K562 (cell line): ENCODE data around the gene DMAC2L. TPM values are rescaled to one million over a fixed set of nuclear protein-coding genes. Genes with fewer than 3 reads are reported as not detected.

ENCODE experiments used
- ATAC-seq: fragments of 200-7000 bp; cut with Tn5 transposase; 3 replicates; pipeline ENCODE4 v1.9.1; 2020; ENCODE audit warnings: moderate library complexity
- BruUV-seq: library from RNA; stranded (reverse); fragments of 400-500 nt; replicated peaks from 2 replicates; lab custom pipeline; 2021; lab: Mats Ljungman, UMichigan
- CTCF ChIA-PET: fragments of 300-600 bp; formaldehyde crosslinking; extraction: SDS; loops from one replicate; lab custom pipeline; 2021; ENCODE audit warnings: low intra/inter-chr PET ratio; lab: Yijun Ruan, JAX
- POLR2A ChIA-PET: fragments of 300-600, 350-650 bp; sonication (Branson Sonifier 250); formaldehyde crosslinking; extraction: SDS; loops from one replicate; lab custom pipeline; 2021; ENCODE audit warnings: antibody characterized with exemption, inconsistent platforms; lab: Yijun Ruan, JAX
- DNase-seq, 4 experiments: peaks; one replicate each; pipeline versions ENCODE4 v3.0.0 to v3.0.0-alpha.2; 2011 to 2018; ENCODE audit warnings: low spot score in 3 of 4, mixed read lengths in 3 of 4; ENCODE audit errors: extremely low read depth in 1 of 4
- FAIRE-seq: peaks from 2 replicates; lab custom pipeline; 2011; peaks lifted over from hg19 to GRCh38; lab: Jason Lieb, UNC
- H2AFZ ChIP-seq: 2 replicates; pipeline ENCODE4 v1.6.0; 2011; ENCODE audit warnings: low read depth, low read length, control low read depth, inconsistent platforms
- H3K27ac ChIP-seq: fragments of 200-600 bp; 3 replicates; pipeline ENCODE4 v1.8.0; 2011; ENCODE audit warnings: low read depth, mild to moderate bottlenecking, control low read depth, inconsistent platforms, low read length, moderate library complexity, mixed read lengths; ENCODE audit errors: extremely low read depth
- H3K27me3 ChIP-seq, 2 experiments: fragments of 300-600 bp in 1 of 2; 2 replicates in 1 of 2; 3 replicates in 1 of 2; pipeline versions ENCODE4 v1.6.0 to v1.8.0; 2011; ENCODE audit warnings: inconsistent platforms in 2 of 2, low read length in 2 of 2, mild to moderate bottlenecking in 1 of 2, mixed read lengths in 1 of 2, moderate library complexity in 1 of 2; ENCODE audit not compliant: control insufficient read depth in 2 of 2, insufficient read depth in 2 of 2
- H3K36me3 ChIP-seq: fragments of 300-600 bp; 3 replicates; pipeline ENCODE4 v1.8.0; 2011; ENCODE audit warnings: mild to moderate bottlenecking, low read length, inconsistent platforms; ENCODE audit not compliant: control insufficient read depth, insufficient read depth
- H3K4me1 ChIP-seq, 2 experiments: fragments of 200-600 bp in 1 of 2; replicated peaks in 1 of 2; 2 replicates in 1 of 2; 3 replicates in 1 of 2; pipeline versions ENCODE4 v1.5.1 to v1.8.0; 2011; ENCODE audit warnings: inconsistent platforms in 2 of 2, low read length in 2 of 2, mild to moderate bottlenecking in 1 of 2, mixed read lengths in 1 of 2, moderate library complexity in 1 of 2; ENCODE audit not compliant: control insufficient read depth in 2 of 2, insufficient read depth in 2 of 2
- H3K4me2 ChIP-seq: 2 replicates; pipeline ENCODE4 v1.6.1; 2011; ENCODE audit warnings: low read length, control low read depth, inconsistent platforms, mixed read lengths; ENCODE audit not compliant: insufficient read depth
- H3K4me3 ChIP-seq: fragments of 200-600 bp; sonication (generic), shearing (Covaris generic); 2 replicates; pipeline ENCODE4 v1.5.1; 2016; ENCODE audit warnings: control low read depth, inconsistent platforms
- H3K79me2 ChIP-seq: fragments of 200-600 bp; 3 replicates; pipeline ENCODE4 v1.8.0; 2011; ENCODE audit warnings: low read length, inconsistent platforms; ENCODE audit not compliant: control insufficient read depth, insufficient read depth
- H3K9ac ChIP-seq, 2 experiments: 2 replicates each; pipeline versions ENCODE4 v1.6.0 to v1.6.1; 2011; ENCODE audit warnings: low read depth in 2 of 2, low read length in 2 of 2, control low read depth in 1 of 2, inconsistent platforms in 1 of 2, mild to moderate bottlenecking in 1 of 2, mixed read lengths in 1 of 2; ENCODE audit not compliant: insufficient read depth in 1 of 2
- H3K9me1 ChIP-seq: one replicate; pipeline ENCODE4 v1.6.0; 2011; ENCODE audit warnings: inconsistent platforms, mild to moderate bottlenecking, low read length, moderate library complexity; ENCODE audit not compliant: control insufficient read depth, insufficient read depth
- H3K9me3 ChIP-seq: replicated peaks from 2 replicates; pipeline ENCODE4 v1.5.1; 2011; ENCODE audit warnings: low read depth, low read length, inconsistent platforms; ENCODE audit not compliant: control insufficient read depth, insufficient read depth
- H4K20me1 ChIP-seq: replicated peaks from 2 replicates; pipeline ENCODE4 v1.6.1; 2011; ENCODE audit warnings: low read length, inconsistent platforms, mixed read lengths; ENCODE audit not compliant: control insufficient read depth, insufficient read depth
- BMI1 ChIP-seq: fragments of 150-350 bp; IDR thresholded peaks from 2 replicates; pipeline ENCODE4 v1.6.1; 2014; ENCODE audit warnings: low read length
- CREB5 ChIP-seq: fragments of 250-450 bp; sonication (Bioruptor Pico); IDR thresholded peaks from 2 replicates; pipeline ENCODE4 v1.5.0; 2020; ENCODE audit warnings: mild to moderate bottlenecking
- ETS2 ChIP-seq: IDR thresholded peaks from 2 replicates; pipeline ENCODE4 v1.6.1; 2016; ENCODE audit warnings: borderline replicate concordance, missing genetic modification characterization, mild to moderate bottlenecking, moderate library complexity, missing compliant biosample characterization; ENCODE audit not compliant: poor library complexity, severe bottlenecking
- GATAD2B ChIP-seq: fragments of 450-650 bp; IDR thresholded peaks from 2 replicates; pipeline ENCODE4 v1.6.1; 2017; ENCODE audit warnings: mild to moderate bottlenecking, borderline replicate concordance
- KDM5B ChIP-seq: fragments of 200-600 bp; sonication (generic); IDR thresholded peaks from 2 replicates; pipeline ENCODE4 v1.6.1; 2012; ENCODE audit warnings: low read depth, mild to moderate bottlenecking, moderate library complexity, low read length, control low read depth, inconsistent platforms; ENCODE audit not compliant: insufficient replicate concordance
- MEIS2 ChIP-seq: fragments of 450-650 bp; IDR thresholded peaks from 2 replicates; pipeline ENCODE4 v1.6.1; 2014; ENCODE audit warnings: mild to moderate bottlenecking; ENCODE audit not compliant: partially characterized antibody
- NR2C2 ChIP-seq, 2 experiments: fragments of 200-800 bp in 1 of 2; sonication (Bioruptor generic) in 1 of 2; sonication (generic) in 1 of 2; formaldehyde crosslinking in 1 of 2; IDR thresholded peaks; 2 replicates each; pipeline versions ENCODE4 v1.6.1 to v1.8.0; 2016 to 2022; ENCODE audit warnings: mild to moderate bottlenecking in 1 of 2, missing compliant biosample characterization in 1 of 2, missing genetic modification characterization in 1 of 2, missing genetic modification reagents in 1 of 2
- POLR2AphosphoS5 ChIP-seq: IDR thresholded peaks from 2 replicates; pipeline ENCODE4 v1.6.1; 2011; ENCODE audit warnings: mild to moderate bottlenecking, low read depth, low read length, moderate library complexity; ENCODE audit not compliant: control insufficient read depth, insufficient read depth
- TFAM ChIP-seq: fragments of 250-450 bp; sonication (Bioruptor Pico); conservative IDR thresholded peaks from 2 replicates; pipeline ENCODE4 v1.5.0; 2021; ENCODE audit warnings: mild to moderate bottlenecking, moderate library complexity
- TGIF2 ChIP-seq: sonication (generic); formaldehyde crosslinking; IDR thresholded peaks from 2 replicates; pipeline ENCODE4 v1.8.1; 2022; ENCODE audit warnings: mild to moderate bottlenecking, missing genetic modification reagents, moderate library complexity
- ZBTB17 ChIP-seq: fragments of 450-650 bp; formaldehyde crosslinking; IDR thresholded peaks from 2 replicates; pipeline ENCODE4 v1.4.0; 2020; ENCODE audit warnings: mild to moderate bottlenecking
- ZNF583 ChIP-seq: fragments of 250-450 bp; sonication (Bioruptor Pico); IDR thresholded peaks from 2 replicates; pipeline ENCODE4 v1.4.0; 2020
- ZNF764 ChIP-seq: fragments of 250-450 bp; sonication (Bioruptor Pico); IDR thresholded peaks from 2 replicates; pipeline ENCODE4 v1.4.0; 2020; ENCODE audit warnings: low read depth, mild to moderate bottlenecking, moderate library complexity
- WGBS: fragments of 100-300 bp; shearing (Covaris generic); methylation state at CpG from one replicate; pipeline ENCODE4 v1.1.6; 2016; ENCODE audit warnings: low coverage, mixed read lengths; ENCODE audit not compliant: insufficient coverage; ENCODE audit errors: missing lambda C conversion rate; 5-methylcytosine and 5-hydroxymethylcytosine counted together
- in situ Hi-C: fragments of 300-500 bp; cut with MboI; formaldehyde crosslinking; loops from 4 replicates; pipeline ENCODE4 v1.15.0; 2018; ENCODE audit warnings: inconsistent platforms, mixed read lengths
- intact Hi-C: fragments of 100-400 bp; cut with micrococcal nuclease; formaldehyde crosslinking; loops from 2 replicates; pipeline ENCODE4 v1.14.2; 2022
- polyA plus RNA-seq, 8 experiments: library from polyadenylated mRNA; depleted of rRNA in 4 of 8; stranded (reverse) in 5 of 8; unstranded in 3 of 8; fragments of >200 nt; fragmentation: Nextera tagmentation in 2 of 8; fragmentation: Illumina TruSeq in 1 of 8; extraction: Ambion mirVana in 2 of 8; extraction: Trizol in 1 of 8; gene quantifications; 2 replicates each; pipeline versions ENCODE4 v1.2.1 to v1.2.3, GENCODE V29; 2011 to 2014; ENCODE audit warnings: inconsistent platforms in 1 of 8, missing spikeins in 1 of 8
- total RNA-seq, 7 experiments: library from RNA; depleted of rRNA in 6 of 7; stranded (reverse); fragments of >200 nt in 6 of 7; fragmentation: Illumina TruSeq in 2 of 7; extraction: Trizol in 2 of 7; gene quantifications; 2 replicates each; pipeline versions ENCODE4 v1.2.1 to v1.2.3, GENCODE V29; 2011 to 2021; ENCODE audit warnings: low replicate concordance in 1 of 7
- TF ChIP-seq, protein P1 (sequence below): fragments of 250-450 bp; sonication (Bioruptor Pico); IDR thresholded peaks from 2 replicates; pipeline ENCODE4 v1.9.0; 2021; ENCODE audit warnings: mild to moderate bottlenecking
- TF ChIP-seq, protein P2 (sequence below): fragments of 250-450 bp; sonication (Bioruptor Pico); IDR thresholded peaks from 2 replicates; pipeline ENCODE4 v1.4.0; 2020

DMAC2L gene
- total and polyA plus RNA-seq, 9 of the 15 experiments (the other 6 are each of a cell fraction or from before 2014, with no cell fraction given), result 4.0 to 37.2 (median 9.3) TPM

- CTCF ChIA-PET, result no interaction called here
- TF ChIP-seq MEIS2, result no peak
- TF ChIP-seq ZBTB17, result no peak
- no peak for TF ChIP-seq ZNF583
- TF ChIP-seq CREB5, result no peak
- no peak for TF ChIP-seq POLR2AphosphoS5
- no peak for TF ChIP-seq TGIF2 (CRISPR knock-in tag)
- TF ChIP-seq, protein P1, sequence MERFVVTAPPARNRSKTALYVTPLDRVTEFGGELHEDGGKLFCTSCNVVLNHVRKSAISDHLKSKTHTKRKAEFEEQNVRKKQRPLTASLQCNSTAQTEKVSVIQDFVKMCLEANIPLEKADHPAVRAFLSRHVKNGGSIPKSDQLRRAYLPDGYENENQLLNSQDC (CRISPR knock-in tag), result no peak
- TF ChIP-seq NR2C2 (CRISPR knock-in tag; IDR thresholded peaks at IDR 0.05), result no peak
- TF ChIP-seq NR2C2 (tag; IDR thresholded peaks at IDR 0.05), result no peak
- TF ChIP-seq KDM5B, result no peak
- no peak for TF ChIP-seq ETS2 (tag)
- TF ChIP-seq GATAD2B, result no peak
- TF ChIP-seq, protein P2, sequence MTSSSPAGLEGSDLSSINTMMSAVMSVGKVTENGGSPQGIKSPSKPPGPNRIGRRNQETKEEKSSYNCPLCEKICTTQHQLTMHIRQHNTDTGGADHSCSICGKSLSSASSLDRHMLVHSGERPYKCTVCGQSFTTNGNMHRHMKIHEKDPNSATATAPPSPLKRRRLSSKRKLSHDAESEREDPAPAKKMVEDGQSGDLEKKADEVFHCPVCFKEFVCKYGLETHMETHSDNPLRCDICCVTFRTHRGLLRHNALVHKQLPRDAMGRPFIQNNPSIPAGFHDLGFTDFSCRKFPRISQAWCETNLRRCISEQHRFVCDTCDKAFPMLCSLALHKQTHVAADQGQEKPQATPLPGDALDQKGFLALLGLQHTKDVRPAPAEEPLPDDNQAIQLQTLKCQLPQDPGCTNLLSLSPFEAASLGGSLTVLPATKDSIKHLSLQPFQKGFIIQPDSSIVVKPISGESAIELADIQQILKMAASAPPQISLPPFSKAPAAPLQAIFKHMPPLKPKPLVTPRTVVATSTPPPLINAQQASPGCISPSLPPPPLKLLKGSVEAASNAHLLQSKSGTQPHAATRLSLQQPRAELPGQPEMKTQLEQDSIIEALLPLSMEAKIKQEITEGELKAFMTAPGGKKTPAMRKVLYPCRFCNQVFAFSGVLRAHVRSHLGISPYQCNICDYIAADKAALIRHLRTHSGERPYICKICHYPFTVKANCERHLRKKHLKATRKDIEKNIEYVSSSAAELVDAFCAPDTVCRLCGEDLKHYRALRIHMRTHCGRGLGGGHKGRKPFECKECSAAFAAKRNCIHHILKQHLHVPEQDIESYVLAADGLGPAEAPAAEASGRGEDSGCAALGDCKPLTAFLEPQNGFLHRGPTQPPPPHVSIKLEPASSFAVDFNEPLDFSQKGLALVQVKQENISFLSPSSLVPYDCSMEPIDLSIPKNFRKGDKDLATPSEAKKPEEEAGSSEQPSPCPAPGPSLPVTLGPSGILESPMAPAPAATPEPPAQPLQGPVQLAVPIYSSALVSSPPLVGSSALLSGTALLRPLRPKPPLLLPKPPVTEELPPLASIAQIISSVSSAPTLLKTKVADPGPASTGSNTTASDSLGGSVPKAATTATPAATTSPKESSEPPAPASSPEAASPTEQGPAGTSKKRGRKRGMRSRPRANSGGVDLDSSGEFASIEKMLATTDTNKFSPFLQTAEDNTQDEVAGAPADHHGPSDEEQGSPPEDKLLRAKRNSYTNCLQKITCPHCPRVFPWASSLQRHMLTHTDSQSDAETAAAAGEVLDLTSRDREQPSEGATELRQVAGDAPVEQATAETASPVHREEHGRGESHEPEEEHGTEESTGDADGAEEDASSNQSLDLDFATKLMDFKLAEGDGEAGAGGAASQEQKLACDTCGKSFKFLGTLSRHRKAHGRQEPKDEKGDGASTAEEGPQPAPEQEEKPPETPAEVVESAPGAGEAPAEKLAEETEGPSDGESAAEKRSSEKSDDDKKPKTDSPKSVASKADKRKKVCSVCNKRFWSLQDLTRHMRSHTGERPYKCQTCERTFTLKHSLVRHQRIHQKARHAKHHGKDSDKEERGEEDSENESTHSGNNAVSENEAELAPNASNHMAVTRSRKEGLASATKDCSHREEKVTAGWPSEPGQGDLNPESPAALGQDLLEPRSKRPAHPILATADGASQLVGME (CRISPR knock-in tag), result no peak
- TF ChIP-seq BMI1, result no peak
- no peak for TF ChIP-seq ZNF764 (CRISPR knock-in tag)
- TF ChIP-seq TFAM, result no peak
Observed at GRCh38 chr14:50354527-50354926, 42.4 kb downstream of the DMAC2L start.

More at GRCh38 chr14:50354527-50354926, 42.4 kb downstream of the DMAC2L start:
- Histone ChIP-seq H3K9me3 (no peaks in the 10 kb centered on the region), H4K20me1 (no peaks in the 10 kb centered on the region), H3K9ac (no peak overlapping the region), H3K4me1 (no peaks in the 10 kb centered on the region; a peak in 2 of 5 replicates), H3K9me1 (no peaks in the 10 kb centered on the region), H3K4me3 (no peak overlapping the region), H3K27me3 (no peaks in the 10 kb centered on the region), H3K36me3 (no peaks in the 10 kb centered on the region), H3K4me2 (no peak overlapping the region), H3K79me2 (no peaks in the 10 kb centered on the region), H3K27ac (no peak overlapping the region), H2AFZ (no peak overlapping the region)
- in situ Hi-C loops, result no loop called here
- FAIRE-seq (no peak), ATAC-seq (no peak), DNase-seq (no peak)
- intact Hi-C loops, result no loop called here
- 0% methylated on average over 1 of the region's 1 CpG for WGBS
- POLR2A ChIA-PET, result no interaction called here
- no TSS peak for BruUV-seq
